Measurements from ENCODE around the gene TEX48.

GRCh38 chr9:114621975-114622609 lies 59.9 kb downstream of the TEX48 start:
- no peak for TF ChIP-seq CTCF (IDR thresholded peaks at IDR 0.05)
- no peak for TF ChIP-seq ZFX (IDR thresholded peaks at IDR 0.05; ENCODE audit: borderline replicate concordance)
